Stimulated activated CD8-positive, alpha-beta memory T cell treated with anti-CD3 and anti-CD28 coated beads, Interleukin-2, amount 100 ng/mL, for 48 hours (primary cell): ENCODE data around the gene RPL41.
A peak's percentile ranks its signal among the peaks of the same experiment; 100 is the strongest.
"Not testable (repeated sequence)": the region's sequence is repeated elsewhere in the genome, so short reads cannot be mapped to it uniquely, and the experiment has no call there.

ENCODE experiments used
- DNase-seq, 2 donors: peaks; one replicate each; pipeline ENCODE4 v3.0.0-alpha.2; 2020; ENCODE audit warnings: low read depth in 2 of 2

The RPL41 gene

GRCh38 chr12:56116267-56117081 is at the start of gene RPL41:
TSS of gene RPL41 (plus strand) at chr12:56116633.
- DNase-seq, result peak; percentile 82 to 90

DNA sequence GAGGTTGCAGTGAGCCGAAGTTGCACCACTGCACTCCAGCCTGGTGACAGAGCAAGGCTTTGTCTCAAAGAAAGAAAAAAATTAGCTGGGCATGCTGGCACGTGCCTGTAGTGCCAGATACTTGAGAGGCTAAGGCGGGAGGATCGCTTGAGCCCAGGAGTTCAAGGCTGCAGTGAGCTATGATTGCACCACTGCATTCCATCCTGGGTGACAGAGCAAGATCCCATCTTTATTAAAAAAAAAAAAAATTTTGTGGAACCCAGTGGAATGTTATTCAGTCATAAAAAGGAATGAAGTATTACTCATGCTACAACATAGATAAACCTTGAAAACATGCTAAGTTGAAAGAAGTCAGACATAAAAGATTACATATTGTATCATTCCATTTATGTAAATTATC is 44.8 kb upstream of the RPL41 start:
- DNase-seq, result no peak

DNA sequence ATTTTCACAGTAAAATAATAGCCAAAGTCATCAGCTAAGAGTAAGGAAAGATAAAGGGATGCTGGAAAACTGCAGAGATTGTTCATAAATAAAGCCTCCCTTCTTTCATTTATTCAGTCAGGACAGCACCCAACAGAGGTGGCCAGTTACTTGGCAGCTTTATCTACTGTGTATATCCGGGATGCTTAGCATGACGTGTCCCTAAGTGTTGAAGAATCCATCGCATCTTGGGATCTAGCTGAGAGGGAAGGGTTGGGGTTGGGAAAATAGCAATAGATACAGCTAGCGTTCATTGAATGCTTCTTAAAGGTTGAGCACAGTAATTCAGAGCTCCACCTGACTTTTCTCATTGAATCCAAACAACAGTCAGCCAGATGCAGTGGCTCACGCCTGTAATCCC is 42.0 kb upstream of the RPL41 start:
- no peak for DNase-seq

DNA sequence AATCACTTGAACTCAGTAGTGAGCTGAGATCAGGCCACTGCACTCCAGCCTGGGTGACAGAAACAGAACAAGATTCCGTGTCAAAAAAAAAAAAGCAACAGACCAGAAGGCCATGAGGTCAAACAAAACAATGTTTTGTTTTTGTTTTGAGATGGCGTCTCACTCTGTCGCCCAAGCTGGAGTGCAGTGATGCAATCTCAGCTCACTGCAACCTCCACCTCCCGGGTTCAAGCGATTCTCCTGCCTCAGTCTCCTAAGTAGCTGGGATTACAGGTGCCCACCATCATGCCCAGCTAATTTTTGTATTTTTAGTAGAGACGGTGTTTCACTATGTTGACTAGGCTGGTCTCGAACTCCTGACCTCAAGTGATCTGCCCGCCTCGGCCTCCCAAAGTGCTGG is 38.5 kb upstream of the RPL41 start:
- not testable (repeated sequence) for DNase-seq

- DNase-seq, result no peak
Observed at GRCh38 chr12:56078427-56078826, 38.0 kb upstream of the RPL41 start.

DNA sequence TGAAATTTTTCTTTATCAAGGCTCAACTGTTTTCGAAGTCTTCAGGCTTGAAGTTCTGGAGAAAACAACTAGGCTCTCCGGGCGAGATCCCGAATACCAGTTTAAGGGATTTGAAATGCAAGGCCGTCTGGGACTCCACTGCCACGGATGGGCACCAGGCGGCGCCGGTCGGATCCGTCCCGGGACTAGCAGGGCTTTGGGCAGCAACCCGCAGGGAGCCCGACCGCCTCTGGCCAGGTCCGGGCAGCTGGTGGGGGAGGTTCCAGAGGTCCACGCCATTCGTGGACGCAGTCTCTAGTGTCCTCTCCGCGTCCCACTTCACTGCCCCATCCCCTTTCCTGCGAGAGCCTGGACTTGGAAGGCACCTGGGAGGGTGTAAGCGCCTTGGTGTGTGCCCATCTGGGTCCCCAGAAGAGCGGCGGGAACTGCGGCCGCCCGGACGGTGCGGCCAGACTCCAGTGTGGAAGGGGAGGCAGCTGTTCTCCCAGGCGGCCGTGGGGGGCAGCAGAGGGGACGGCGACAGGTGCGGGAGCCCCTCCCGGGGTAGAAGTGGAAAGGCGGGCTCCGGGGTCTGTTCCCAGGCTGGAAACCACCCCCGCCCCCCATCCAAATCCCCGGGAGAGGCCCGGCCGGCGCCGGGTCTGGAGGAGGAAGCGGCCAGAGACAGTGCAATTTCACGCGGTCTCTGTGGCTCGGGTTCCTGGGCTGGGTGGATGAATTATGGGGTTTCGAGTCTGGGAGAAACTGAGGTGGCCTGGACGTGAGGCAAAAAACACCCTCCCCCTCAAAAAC is 37.3 kb upstream of the RPL41 start:
- peak; percentile 36 to 46 for DNase-seq

DNA sequence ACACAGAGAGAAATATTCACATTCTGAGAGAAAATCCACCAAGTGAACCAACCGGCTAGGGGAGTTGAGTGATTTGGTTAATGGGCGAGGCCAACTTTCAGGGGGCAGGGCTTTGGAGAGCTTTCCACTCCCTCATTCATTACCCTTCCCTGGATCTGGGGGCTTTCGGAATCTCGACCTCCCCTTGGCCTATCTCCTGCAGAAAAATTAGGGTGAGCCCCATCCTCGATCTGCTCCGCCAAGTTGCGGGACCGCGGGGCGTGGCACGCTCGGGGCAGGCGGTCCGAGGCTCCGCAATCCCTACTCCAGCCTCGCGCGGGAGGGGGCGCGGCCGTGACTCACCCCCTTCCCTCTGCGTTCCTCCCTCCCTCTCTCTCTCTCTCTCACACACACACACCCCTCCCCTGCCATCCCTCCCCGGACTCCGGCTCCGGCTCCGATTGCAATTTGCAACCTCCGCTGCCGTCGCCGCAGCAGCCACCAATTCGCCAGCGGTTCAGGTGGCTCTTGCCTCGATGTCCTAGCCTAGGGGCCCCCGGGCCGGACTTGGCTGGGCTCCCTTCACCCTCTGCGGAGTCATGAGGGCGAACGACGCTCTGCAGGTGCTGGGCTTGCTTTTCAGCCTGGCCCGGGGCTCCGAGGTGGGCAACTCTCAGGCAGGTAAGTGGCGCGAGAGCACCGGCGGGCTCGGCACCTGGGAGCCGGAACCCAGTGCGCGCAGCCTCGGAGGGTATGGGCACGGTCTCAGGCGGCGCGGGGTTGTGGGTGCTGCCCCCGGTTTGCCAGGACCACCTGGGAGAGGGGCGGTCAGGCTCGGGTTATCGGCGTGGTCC is 36.5 kb upstream of the RPL41 start, which contains the start of gene ERBB3:
ERBB3 (plus strand) TSS at position 443 of the 833 bp plus-strand sequence; CDS start at position 579, 136 bp downstream.
- peak; percentile 49 to 52 for DNase-seq

DNA sequence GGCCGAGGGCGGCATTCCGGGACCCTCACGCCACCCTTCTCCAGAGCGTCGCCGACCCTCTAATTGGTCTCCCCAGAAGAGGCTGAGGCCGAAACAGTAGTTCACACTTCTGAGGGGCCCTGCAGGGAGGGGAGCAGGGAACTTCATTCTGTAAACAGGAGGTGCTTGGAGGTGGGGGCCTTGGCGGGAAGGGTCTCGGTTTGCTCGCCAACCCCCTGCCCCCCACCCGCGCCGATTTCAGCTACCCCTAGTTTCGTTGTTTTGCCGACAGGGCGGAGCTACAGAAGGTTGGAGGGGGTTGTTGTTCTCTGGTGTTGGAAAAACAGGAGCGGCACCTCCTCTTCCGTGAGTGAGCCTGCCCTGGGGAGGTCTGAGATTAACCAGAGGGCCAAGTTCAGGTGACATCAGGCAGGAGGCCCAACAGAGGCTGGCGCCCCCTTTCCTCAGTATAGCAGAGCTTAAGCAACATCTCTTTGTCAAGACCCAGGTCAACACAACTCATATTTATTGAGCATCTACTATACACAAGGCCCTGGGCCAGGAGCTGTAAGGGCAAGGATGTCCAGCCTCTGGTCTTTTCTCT is 35.8 kb upstream of the RPL41 start:
- no peak for DNase-seq

- no peak for DNase-seq
Observed at GRCh38 chr12:56081393-56082347, 34.8 kb upstream of the RPL41 start.

DNA sequence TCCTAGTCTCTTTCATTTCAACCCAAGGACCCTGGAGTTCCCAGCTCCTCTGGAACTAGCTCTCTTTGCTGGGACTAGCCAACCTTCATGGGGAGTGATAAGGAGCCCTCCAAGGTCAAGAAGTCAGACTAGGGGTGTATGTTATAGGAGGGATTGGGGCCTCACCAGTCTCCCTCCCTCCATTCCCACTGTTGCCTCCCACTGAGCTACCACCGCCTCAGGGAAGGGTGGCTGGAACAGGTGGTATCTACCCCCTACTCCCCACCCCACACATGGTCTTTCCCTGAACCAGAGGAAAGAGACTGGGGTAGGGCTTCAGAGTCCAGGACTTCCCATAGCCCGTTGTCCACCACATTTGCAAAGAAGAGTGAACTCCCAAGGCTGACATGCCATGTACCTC is 34.1 kb upstream of the RPL41 start:
- DNase-seq, result no peak

- DNase-seq, result no peak
Observed at GRCh38 chr12:56082967-56083366, 33.5 kb upstream of the RPL41 start.

DNA sequence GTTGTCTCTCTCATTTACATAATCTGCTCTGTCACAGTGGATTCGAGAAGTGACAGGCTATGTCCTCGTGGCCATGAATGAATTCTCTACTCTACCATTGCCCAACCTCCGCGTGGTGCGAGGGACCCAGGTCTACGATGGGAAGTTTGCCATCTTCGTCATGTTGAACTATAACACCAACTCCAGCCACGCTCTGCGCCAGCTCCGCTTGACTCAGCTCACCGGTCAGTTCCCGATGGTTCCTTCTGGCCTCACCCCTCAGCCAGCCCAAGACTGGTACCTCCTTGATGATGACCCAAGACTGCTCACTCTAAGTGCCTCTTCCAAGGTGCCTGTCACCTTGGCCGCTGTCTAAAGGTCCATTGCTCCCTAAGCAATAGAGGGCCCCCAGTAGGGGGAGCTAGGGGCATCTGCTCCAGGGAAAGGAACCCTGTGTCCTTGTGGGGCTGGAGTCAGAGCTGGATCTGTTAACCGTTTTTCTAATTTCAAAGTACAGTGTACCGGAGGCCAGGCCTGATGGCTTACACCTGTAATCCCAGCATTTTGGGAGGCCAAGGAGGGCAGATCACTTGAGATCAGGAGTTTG is 31.4 kb upstream of the RPL41 start:
- peak in 1 of 2 donors; percentile 23 for DNase-seq

DNA sequence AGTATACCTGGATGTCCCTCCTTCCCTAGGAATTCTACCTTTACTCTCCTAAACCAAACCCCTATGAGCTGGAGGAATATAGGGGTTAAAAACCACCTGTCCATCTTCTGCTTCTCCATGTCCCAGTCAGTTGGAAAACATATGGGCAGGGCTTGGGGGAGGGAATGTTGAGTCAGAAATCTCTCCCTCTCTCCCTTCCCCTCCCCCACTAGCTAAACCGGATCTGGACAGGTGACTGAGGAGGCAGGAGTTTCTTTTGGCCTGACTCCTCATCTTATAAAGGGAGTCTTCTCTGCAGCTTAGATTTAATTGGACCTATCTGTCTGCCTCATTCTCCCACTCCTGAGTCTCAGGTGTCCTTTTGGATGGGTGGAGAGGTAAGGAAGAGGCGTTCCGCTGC is 30.3 kb upstream of the RPL41 start:
- no peak for DNase-seq

- DNase-seq, result no peak
Observed at GRCh38 chr12:56086608-56087007, 29.8 kb upstream of the RPL41 start.

GRCh38 chr12:56087220-56087619 is 29.2 kb upstream of the RPL41 start:
- no peak for DNase-seq

DNA sequence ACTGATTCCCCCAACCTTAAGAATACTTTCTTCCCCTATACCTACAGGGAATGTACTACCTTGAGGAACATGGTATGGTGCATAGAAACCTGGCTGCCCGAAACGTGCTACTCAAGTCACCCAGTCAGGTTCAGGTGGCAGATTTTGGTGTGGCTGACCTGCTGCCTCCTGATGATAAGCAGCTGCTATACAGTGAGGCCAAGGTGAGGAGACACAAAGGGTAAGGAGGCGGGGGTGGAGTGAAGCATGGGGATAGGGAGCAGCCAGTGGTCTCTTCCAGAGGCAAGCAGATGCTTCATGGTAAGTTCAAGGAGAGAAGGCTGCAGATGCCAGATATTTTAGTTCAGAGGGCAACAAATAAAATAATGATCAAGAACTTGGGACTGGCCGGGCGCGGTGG is 18.7 kb upstream of the RPL41 start:
- DNase-seq, result no peak

- no peak for DNase-seq
Observed at GRCh38 chr12:56098592-56098991, 17.8 kb upstream of the RPL41 start.

- DNase-seq, result no peak
Observed at GRCh38 chr12:56099787-56100186, 16.6 kb upstream of the RPL41 start.

DNA sequence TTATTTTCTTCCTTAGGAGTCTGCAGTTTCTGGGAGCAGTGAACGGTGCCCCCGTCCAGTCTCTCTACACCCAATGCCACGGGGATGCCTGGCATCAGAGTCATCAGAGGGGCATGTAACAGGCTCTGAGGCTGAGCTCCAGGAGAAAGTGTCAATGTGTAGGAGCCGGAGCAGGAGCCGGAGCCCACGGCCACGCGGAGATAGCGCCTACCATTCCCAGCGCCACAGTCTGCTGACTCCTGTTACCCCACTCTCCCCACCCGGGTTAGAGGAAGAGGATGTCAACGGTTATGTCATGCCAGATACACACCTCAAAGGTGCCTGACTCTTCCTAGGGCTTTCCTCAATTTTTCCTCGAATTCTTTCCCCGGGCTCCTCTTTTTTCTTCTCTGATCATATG is 15.4 kb upstream of the RPL41 start:
- no peak for DNase-seq

GRCh38 chr12:56102683-56103065 is 13.8 kb upstream of the RPL41 start:
- no peak for DNase-seq
